Stimulated activated naive B cell treated with anti-CD40 and anti-IgM and Interleukin-4, amounts not matched to agents 10 μg/mL and 1 μg/mL and 100 μg/mL, for 72 hours (primary cell): Measurements from ENCODE around the gene FADD.

Experiments used
- ATAC-seq, 2 donors: fragments of 150-1000 bp; cut with Tn5 transposase; replicated peaks; 2 replicates each; pipeline ENCODE4 v1.10.0; 2021; ENCODE audit warnings: moderate library complexity in 1 of 2
- DNase-seq: peaks from one replicate; pipeline ENCODE4 v3.0.0; 2021
- H3K27ac Mint-ChIP-seq: one replicate; pipeline ENCODE4 v1.8.0; 2022; ENCODE audit warnings: mild to moderate bottlenecking, mixed read lengths
- H3K27me3 Mint-ChIP-seq, 2 donors: one replicate each; pipeline ENCODE4 v1.8.0; 2022; ENCODE audit warnings: mixed read lengths in 2 of 2
- H3K36me3 Mint-ChIP-seq, 2 donors: one replicate each; pipeline ENCODE4 v1.8.0; 2022; ENCODE audit warnings: mixed read lengths in 2 of 2, mild to moderate bottlenecking in 1 of 2
- H3K4me1 Mint-ChIP-seq, 2 donors: one replicate each; pipeline ENCODE4 v1.8.0; 2022; ENCODE audit warnings: mixed read lengths in 2 of 2, mild to moderate bottlenecking in 1 of 2
- H3K4me3 Mint-ChIP-seq, 2 donors: one replicate each; pipeline ENCODE4 v1.8.0; 2022; ENCODE audit warnings: mild to moderate bottlenecking in 2 of 2, mixed read lengths in 2 of 2, moderate library complexity in 1 of 2
- H3K9me3 Mint-ChIP-seq, 2 donors: one replicate each; pipeline ENCODE4 v1.8.0; 2022; ENCODE audit warnings: mixed read lengths in 2 of 2, mild to moderate bottlenecking in 1 of 2

FADD gene

GRCh38 chr11:70247710-70248072 lies 44.6 kb downstream of the FADD start:
- DNase-seq (no peak), ATAC-seq (no peak)
- H3K4me1 Mint-ChIP-seq, result peaks cover 2 to 5% of the 10 kb centered on the region in 2 donors
- no peak overlapping the region for H3K4me3 Mint-ChIP-seq
- H3K27me3 Mint-ChIP-seq, result peaks cover 16 to 17% of the 10 kb centered on the region in 2 donors
- no peaks in the 10 kb centered on the region for H3K36me3 Mint-ChIP-seq
- no peak overlapping the region for H3K27ac Mint-ChIP-seq
- H3K9me3 Mint-ChIP-seq, result peaks cover 3 to 4% of the 10 kb centered on the region in 2 donors

- Mint-ChIP-seq H3K4me1 (peaks cover 8 to 11% of the 10 kb centered on the region in 2 donors), H3K4me3 (no peak overlapping the region), H3K36me3 (no peaks in the 10 kb centered on the region), H3K27ac (no peak overlapping the region), H3K9me3 (peaks cover 3 to 4% of the 10 kb centered on the region in 2 donors), H3K27me3 (peaks cover 12 to 15% of the 10 kb centered on the region in 2 donors)
- DNase-seq (no peak), ATAC-seq (no peak)
Observed at GRCh38 chr11:70250876-70251658, 48.0 kb downstream of the FADD start.

DNA sequence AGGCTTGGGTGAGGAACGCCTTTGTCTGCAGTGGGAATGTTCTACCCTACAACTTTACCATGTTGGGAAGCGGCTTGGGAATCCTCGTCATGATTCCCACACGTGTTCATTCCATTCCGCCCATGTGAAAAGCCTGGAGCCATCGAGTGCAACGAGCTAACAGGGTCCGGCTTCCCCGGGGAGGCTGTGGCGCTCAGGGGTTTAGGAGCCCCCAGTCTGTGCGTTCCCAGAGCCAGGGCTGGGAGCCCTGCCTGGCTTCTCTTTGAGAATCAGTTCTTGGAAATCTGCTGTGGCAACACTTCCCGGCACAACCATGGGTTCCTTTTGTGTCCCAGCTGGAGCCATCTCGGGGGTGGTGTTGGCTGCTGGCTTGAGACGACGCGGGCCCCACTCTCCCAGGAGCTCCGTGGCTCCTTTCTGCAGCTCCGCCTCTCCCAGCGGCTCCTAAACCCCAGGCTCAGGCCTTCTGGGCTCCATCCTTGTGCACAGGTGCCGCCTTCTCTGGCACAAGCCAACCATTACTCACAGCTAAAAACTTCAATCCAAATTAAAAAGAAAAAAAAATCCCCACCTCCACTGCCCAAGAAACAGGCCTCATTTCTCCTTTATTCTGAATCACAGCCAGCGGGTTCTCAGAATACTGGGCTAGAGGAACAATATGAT lies 48.7 kb downstream of the FADD start:
- Mint-ChIP-seq H3K4me3 (no peak overlapping the region), H3K36me3 (no peaks in the 10 kb centered on the region), H3K9me3 (peaks cover 3 to 4% of the 10 kb centered on the region in 2 donors), H3K27ac (no peak overlapping the region), H3K4me1 (peaks cover 8 to 11% of the 10 kb centered on the region in 2 donors), H3K27me3 (peaks cover 12 to 15% of the 10 kb centered on the region in 2 donors)
- DNase-seq, result no peak
- no peak for ATAC-seq

- Mint-ChIP-seq H3K27ac (no peak overlapping the region), H3K4me3 (no peak overlapping the region), H3K27me3 (peaks cover 15 to 20% of the 10 kb centered on the region in 2 donors), H3K9me3 (no peaks in the 10 kb centered on the region), H3K4me1 (peaks cover 8 to 9% of the 10 kb centered on the region in 2 donors), H3K36me3 (no peaks in the 10 kb centered on the region)
- ATAC-seq, result peak; percentile 31 to 50
- no peak for DNase-seq
Observed at GRCh38 chr11:70252844-70253243, 49.7 kb downstream of the FADD start.

DNA sequence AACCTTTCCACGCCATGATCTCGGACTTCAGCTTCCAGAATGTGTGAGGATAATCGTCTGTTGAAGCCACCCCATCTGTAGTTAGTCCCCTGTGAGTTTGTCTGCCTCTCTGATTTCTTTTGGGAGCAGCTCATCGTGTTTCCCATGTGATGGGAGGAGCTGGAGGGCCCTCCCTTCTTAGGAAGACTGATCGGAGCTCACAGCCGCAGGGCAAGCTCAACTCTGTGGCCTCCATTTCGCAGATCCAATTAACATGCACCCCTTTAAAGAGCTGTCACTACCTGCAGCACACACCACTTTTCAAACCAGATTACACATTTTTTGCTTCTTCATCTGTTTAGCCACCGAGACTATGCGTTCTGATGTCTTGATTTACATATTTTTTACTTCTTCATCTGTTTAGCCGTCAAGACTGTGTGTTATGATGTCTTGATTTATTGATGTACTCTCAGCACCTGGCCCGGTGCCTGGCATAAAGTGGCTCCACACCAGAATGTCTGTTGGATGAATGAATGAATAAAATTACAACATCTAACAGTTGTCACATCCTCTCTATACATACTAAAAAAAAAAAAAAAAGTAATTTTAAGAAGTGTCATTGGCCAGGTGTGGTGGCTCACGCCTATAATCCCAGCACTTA lies 52.5 kb downstream of the FADD start:
- Mint-ChIP-seq H3K9me3 (no peaks in the 10 kb centered on the region), H3K27ac (no peak overlapping the region), H3K36me3 (no peaks in the 10 kb centered on the region), H3K27me3 (peaks cover 12 to 20% of the 10 kb centered on the region in 2 donors), H3K4me3 (no peak overlapping the region), H3K4me1 (peaks cover 8 to 9% of the 10 kb centered on the region in 2 donors)
- ATAC-seq, result no peak
- DNase-seq, result no peak
